Epithelial cell of proximal tubule (primary cell): Measurements from ENCODE around the gene MISP. TPM values are rescaled to one million over a fixed set of nuclear protein-coding genes. Genes with fewer than 3 reads are reported as not detected.
"Not testable (repeated sequence)": the region's sequence is repeated elsewhere in the genome, so short reads cannot be mapped to it uniquely, and the experiment has no call there.

Experiments
- DNase-seq: peaks from one replicate; pipeline ENCODE4 v3.0.0-alpha.2; 2011; ENCODE audit warnings: low read depth
- H3K4me3 ChIP-seq: 2 replicates; pipeline ENCODE4 v1.5.1; 2011; ENCODE audit warnings: low read depth, mild to moderate bottlenecking, low read length
- CTCF ChIP-seq: conservative IDR thresholded peaks from 2 replicates; pipeline ENCODE4 v1.5.1; 2012; ENCODE audit warnings: low read depth, mild to moderate bottlenecking, low read length
- total RNA-seq: library from RNA; depleted of rRNA; stranded (reverse); fragments of >200 nt; gene quantifications from 2 replicates; pipeline ENCODE4 v1.2.3, GENCODE V29; 2015

MISP gene
- total RNA-seq, 1 donor from 2014 or later = 41.5 TPM

GRCh38 chr19:725461-726089 lies 25.3 kb upstream of the MISP start:
- no peak for TF ChIP-seq CTCF
- H3K4me3 ChIP-seq = no peak overlapping the region
- DNase-seq = no peak

GRCh38 chr19:726993-727956 lies 23.6 kb upstream of the MISP start:
- TF ChIP-seq CTCF = no peak
- DNase-seq = no peak
- no peak overlapping the region for H3K4me3 ChIP-seq

GRCh38 chr19:728011-728410 lies 22.9 kb upstream of the MISP start:
- DNase-seq = no peak
- no peak overlapping the region for H3K4me3 ChIP-seq
- no peak for TF ChIP-seq CTCF

- not testable (repeated sequence) for H3K4me3 ChIP-seq, DNase-seq
Measured at GRCh38 chr19:729564-729963, 21.3 kb upstream of the MISP start.

- TF ChIP-seq CTCF = no peak
- H3K4me3 ChIP-seq = no peak overlapping the region
- DNase-seq = no peak
Measured at GRCh38 chr19:729965-730668, 20.8 kb upstream of the MISP start.

- no peak for DNase-seq
- TF ChIP-seq CTCF = no peak
Measured at GRCh38 chr19:731000-731399, 19.9 kb upstream of the MISP start.

More at GRCh38 chr19:731000-731399, 19.9 kb upstream of the MISP start:
- H3K4me3 ChIP-seq = no peak overlapping the region
